ENCODE measurements around the gene AP1B1.

DNA sequence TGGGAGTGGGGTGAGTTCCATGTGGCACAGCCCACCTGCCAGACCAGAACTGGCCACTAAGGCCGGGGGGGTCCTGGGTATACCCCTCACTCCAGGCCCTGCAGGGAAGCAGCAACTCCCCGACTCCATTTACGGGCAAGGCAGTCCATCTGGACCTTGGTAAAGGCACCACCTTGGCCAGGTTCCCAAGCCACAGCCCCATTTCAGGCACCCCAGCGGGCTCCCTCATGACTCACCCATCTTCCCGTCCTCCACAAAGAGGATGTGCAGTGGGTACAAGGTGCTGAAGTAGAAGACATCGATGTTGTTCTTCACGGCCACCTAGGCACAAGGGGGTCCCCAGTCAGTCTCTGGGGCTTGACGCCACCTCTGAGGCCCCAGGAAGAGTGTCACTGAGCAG, 57.2 kb downstream of the AP1B1 start:
- TF ChIP-seq, protein P1, sequence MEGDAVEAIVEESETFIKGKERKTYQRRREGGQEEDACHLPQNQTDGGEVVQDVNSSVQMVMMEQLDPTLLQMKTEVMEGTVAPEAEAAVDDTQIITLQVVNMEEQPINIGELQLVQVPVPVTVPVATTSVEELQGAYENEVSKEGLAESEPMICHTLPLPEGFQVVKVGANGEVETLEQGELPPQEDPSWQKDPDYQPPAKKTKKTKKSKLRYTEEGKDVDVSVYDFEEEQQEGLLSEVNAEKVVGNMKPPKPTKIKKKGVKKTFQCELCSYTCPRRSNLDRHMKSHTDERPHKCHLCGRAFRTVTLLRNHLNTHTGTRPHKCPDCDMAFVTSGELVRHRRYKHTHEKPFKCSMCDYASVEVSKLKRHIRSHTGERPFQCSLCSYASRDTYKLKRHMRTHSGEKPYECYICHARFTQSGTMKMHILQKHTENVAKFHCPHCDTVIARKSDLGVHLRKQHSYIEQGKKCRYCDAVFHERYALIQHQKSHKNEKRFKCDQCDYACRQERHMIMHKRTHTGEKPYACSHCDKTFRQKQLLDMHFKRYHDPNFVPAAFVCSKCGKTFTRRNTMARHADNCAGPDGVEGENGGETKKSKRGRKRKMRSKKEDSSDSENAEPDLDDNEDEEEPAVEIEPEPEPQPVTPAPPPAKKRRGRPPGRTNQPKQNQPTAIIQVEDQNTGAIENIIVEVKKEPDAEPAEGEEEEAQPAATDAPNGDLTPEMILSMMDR (conservative IDR thresholded peaks at IDR 0.05 in 1 of 2, IDR thresholded peaks at IDR 0.05 in 1 of 2; ENCODE audit: low read depth in 1 of 2, low read length in 2 of 2) = no peak
- no peak for TF ChIP-seq EZH2 (IDR thresholded peaks at IDR 0.05; ENCODE audit: low read length, missing control alignments)
